ENCODE measurements around the gene GIMD1.
"Not testable (repeated sequence)": the region's sequence is repeated elsewhere in the genome, so short reads cannot be mapped to it uniquely, and the experiment has no call there.

GIMD1 gene

GRCh38 chr4:106347167-106347566, 21.4 kb downstream of the GIMD1 start:
- no peak for DNase-seq (ENCODE audit: low spot score)

GRCh38 chr4:106344647-106344970, 24.0 kb downstream of the GIMD1 start:
- no peak for DNase-seq (ENCODE audit: low spot score)

GRCh38 chr4:106343865-106344646, 24.5 kb downstream of the GIMD1 start:
- no peak for DNase-seq (ENCODE audit: low spot score)

GRCh38 chr4:106340774-106341173, 27.8 kb downstream of the GIMD1 start:
- no peak for DNase-seq (ENCODE audit: low spot score)

GRCh38 chr4:106339431-106339830, 29.1 kb downstream of the GIMD1 start:
- DNase-seq (ENCODE audit: low spot score) = no peak

GRCh38 chr4:106338671-106339070, 29.9 kb downstream of the GIMD1 start:
- no peak for DNase-seq (ENCODE audit: low spot score)

GRCh38 chr4:106337916-106338315, 30.7 kb downstream of the GIMD1 start:
- no peak for DNase-seq (ENCODE audit: low spot score)

GRCh38 chr4:106336618-106337017, 32.0 kb downstream of the GIMD1 start:
- DNase-seq (ENCODE audit: low spot score) = no peak

GRCh38 chr4:106334741-106335470, 33.7 kb downstream of the GIMD1 start:
- DNase-seq (ENCODE audit: low spot score) = no peak

GRCh38 chr4:106333186-106333585, 35.4 kb downstream of the GIMD1 start:
- no peak for DNase-seq (ENCODE audit: low spot score)

GRCh38 chr4:106329041-106329618, 39.4 kb downstream of the GIMD1 start:
- peak; percentile 14 for DNase-seq (ENCODE audit: low spot score)

- DNase-seq (ENCODE audit: low spot score) = no peak
Measured at GRCh38 chr4:106325800-106326199, 42.8 kb downstream of the GIMD1 start.

GRCh38 chr4:106323119-106323518, 45.5 kb downstream of the GIMD1 start:
- no peak for DNase-seq (ENCODE audit: low spot score)

- not testable (repeated sequence) for DNase-seq (ENCODE audit: low spot score)
Measured at GRCh38 chr4:106321814-106322213, 46.8 kb downstream of the GIMD1 start.

GRCh38 chr4:106321168-106321567, 47.4 kb downstream of the GIMD1 start:
- not testable (repeated sequence) for DNase-seq (ENCODE audit: low spot score)

GRCh38 chr4:106320235-106320634, 48.3 kb downstream of the GIMD1 start:
- DNase-seq (ENCODE audit: low spot score) = no peak

GRCh38 chr4:106318511-106318910, 50.1 kb downstream of the GIMD1 start:
- DNase-seq (ENCODE audit: low spot score) = no peak

GRCh38 chr4:106317815-106318214, 50.8 kb downstream of the GIMD1 start:
- no peak for DNase-seq (ENCODE audit: low spot score)

GRCh38 chr4:106316773-106317409, 51.7 kb downstream of the GIMD1 start:
- DNase-seq (ENCODE audit: low spot score) = no peak

GRCh38 chr4:106315968-106316772, 52.4 kb downstream of the GIMD1 start, which contains the start of the genes AIMP1 and TBCK:
Gene AIMP1 (plus strand): TSS chr4:106316550. CDS start chr4:106325010, 8,460 bp downstream.
Gene TBCK (minus strand): TSS chr4:106316209. CDS start chr4:106308960, 7,249 bp downstream.
- peak; percentile 89 for DNase-seq (ENCODE audit: low spot score)

- DNase-seq (ENCODE audit: low spot score) = peak; percentile 52
Measured at GRCh38 chr4:106315476-106315967, 53.1 kb downstream of the GIMD1 start.
